ENCODE measurements around the gene LPIN1. TPM values are rescaled to one million over a fixed set of nuclear protein-coding genes. Genes with fewer than 3 reads are reported as not detected.

The LPIN1 gene
- total and polyA plus RNA-seq, 2 experiments from 2014 or later, result 34.5 to 35.3 TPM

DNA sequence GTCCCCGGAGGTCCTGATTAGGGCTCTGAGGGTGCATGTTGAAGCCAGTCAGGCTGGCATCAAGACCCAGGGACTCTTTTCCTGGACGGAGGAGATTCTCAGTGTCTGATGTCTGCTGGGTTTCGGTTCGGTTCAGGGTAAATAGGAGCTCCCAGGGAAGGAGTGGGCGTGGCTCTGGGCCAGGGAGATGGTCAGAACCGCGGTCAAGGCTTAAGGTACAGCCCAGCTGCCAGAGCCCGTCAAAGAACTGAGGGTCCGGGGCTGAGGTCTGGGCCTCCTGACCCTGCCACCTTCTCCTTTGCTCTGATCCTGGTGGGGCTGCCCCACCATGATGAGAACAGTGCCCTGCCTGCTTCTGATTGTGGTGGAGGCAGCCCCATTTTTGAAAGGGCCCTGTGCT lies 39.8 kb downstream of the LPIN1 start:
- WGBS (ENCODE audit: low lambda C conversion rate, missing lambda C conversion rate), result 93% methylated on average over 9 of the region's 9 CpGs
- Histone ChIP-seq H4K20me1 (ENCODE audit: insufficient read depth, poor library complexity, severe bottlenecking) (peaks cover 4% of the 10 kb centered on the region), H2AFZ (no peak overlapping the region), H3K79me2 (no peaks in the 10 kb centered on the region), H3K9me3 (ENCODE audit: low read depth) (no peaks in the 10 kb centered on the region), H3K27ac (no peak overlapping the region), H3K4me1 (ENCODE audit: insufficient read depth) (no peaks in the 10 kb centered on the region), H3K4me3 (no peak overlapping the region), H3K4me2 (no peak overlapping the region), H3K36me3 (replicated peaks; ENCODE audit: insufficient read depth, low read depth) (peaks cover 3% of the 10 kb centered on the region), H3K27me3 (no peaks in the 10 kb centered on the region), H3K9me2 (replicated peaks; ENCODE audit: insufficient read depth) (no peaks in the 10 kb centered on the region)
- DNase-seq (ENCODE audit: low spot score), result no peak
- TF ChIP-seq EZH2 (IDR thresholded peaks at IDR 0.05; ENCODE audit: borderline replicate concordance), result no peak
- no peak for TF ChIP-seq EZH2phosphoT487 (IDR thresholded peaks at IDR 0.05; ENCODE audit: low read depth, severe bottlenecking, unreplicated experiment)
- TF ChIP-seq, protein P1, sequence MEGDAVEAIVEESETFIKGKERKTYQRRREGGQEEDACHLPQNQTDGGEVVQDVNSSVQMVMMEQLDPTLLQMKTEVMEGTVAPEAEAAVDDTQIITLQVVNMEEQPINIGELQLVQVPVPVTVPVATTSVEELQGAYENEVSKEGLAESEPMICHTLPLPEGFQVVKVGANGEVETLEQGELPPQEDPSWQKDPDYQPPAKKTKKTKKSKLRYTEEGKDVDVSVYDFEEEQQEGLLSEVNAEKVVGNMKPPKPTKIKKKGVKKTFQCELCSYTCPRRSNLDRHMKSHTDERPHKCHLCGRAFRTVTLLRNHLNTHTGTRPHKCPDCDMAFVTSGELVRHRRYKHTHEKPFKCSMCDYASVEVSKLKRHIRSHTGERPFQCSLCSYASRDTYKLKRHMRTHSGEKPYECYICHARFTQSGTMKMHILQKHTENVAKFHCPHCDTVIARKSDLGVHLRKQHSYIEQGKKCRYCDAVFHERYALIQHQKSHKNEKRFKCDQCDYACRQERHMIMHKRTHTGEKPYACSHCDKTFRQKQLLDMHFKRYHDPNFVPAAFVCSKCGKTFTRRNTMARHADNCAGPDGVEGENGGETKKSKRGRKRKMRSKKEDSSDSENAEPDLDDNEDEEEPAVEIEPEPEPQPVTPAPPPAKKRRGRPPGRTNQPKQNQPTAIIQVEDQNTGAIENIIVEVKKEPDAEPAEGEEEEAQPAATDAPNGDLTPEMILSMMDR (IDR thresholded peaks at IDR 0.05; ENCODE audit: poor library complexity), result no peak

DNA sequence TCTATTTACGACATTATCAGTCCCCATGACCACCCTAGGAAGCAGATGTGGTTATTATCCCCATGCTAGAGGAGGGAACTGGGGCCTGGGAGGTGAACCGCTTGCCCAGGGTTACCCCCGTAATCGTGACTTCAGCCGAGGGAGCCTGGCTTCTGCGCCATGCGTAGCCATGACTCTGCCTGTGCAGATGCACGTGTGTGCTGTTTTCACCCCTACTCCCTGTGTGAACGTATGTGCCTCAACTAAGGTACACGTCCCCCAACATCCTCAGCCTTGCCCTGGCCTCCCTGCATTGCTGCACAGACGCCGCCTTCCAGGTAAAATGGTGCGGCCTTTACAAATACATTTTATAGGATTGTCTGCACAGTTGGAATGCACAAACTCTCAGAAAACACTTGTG lies 40.2 kb downstream of the LPIN1 start:
- no peaks in the 10 kb centered on the region for H3K9me3 ChIP-seq (ENCODE audit: low read depth)
- H3K79me2 ChIP-seq, result no peaks in the 10 kb centered on the region
- no peak overlapping the region for H3K4me2 ChIP-seq
- peaks cover under 1% of the 10 kb centered on the region for H3K36me3 ChIP-seq (replicated peaks; ENCODE audit: insufficient read depth, low read depth)
- H3K27ac ChIP-seq, result no peak overlapping the region
- no peaks in the 10 kb centered on the region for H3K9me2 ChIP-seq (replicated peaks; ENCODE audit: insufficient read depth)
- H4K20me1 ChIP-seq (ENCODE audit: insufficient read depth, poor library complexity, severe bottlenecking), result peaks cover 4% of the 10 kb centered on the region
- TF ChIP-seq EZH2phosphoT487 (IDR thresholded peaks at IDR 0.05; ENCODE audit: low read depth, severe bottlenecking, unreplicated experiment) (no peak), EZH2 (IDR thresholded peaks at IDR 0.05; ENCODE audit: borderline replicate concordance) (no peak)
- TF ChIP-seq, protein P1 (IDR thresholded peaks at IDR 0.05; ENCODE audit: poor library complexity), result no peak
- WGBS (ENCODE audit: low lambda C conversion rate, missing lambda C conversion rate), result 97% methylated on average over 13 of the region's 13 CpGs
- H2AFZ ChIP-seq, result no peak overlapping the region
- no peaks in the 10 kb centered on the region for H3K4me1 ChIP-seq (ENCODE audit: insufficient read depth)
- no peaks in the 10 kb centered on the region for H3K27me3 ChIP-seq
- DNase-seq (ENCODE audit: low spot score), result no peak
- H3K4me3 ChIP-seq, result no peak overlapping the region

DNA sequence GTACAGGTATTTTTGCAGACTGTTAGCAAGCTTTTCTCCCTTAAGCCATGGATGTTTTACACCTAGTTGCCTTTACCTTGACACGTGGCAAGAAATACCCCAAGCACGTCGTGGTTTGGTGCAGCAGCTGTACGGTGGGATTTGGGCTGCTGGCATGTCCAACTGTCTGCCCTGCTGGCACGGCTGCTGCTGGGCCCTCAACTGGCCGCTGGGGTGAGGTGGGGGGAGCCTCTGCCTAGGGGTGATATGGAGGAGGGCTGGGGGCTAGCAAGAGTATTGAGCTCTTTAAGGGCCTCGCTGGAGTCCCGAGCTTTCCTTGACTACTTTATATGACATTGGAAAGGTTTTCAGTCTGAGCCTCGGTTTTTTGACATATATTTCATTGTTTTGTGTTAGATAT lies 41.6 kb downstream of the LPIN1 start:
- 97% methylated on average over 9 of the region's 9 CpGs for WGBS (ENCODE audit: low lambda C conversion rate, missing lambda C conversion rate)
- H3K79me2 ChIP-seq, result no peaks in the 10 kb centered on the region
- DNase-seq (ENCODE audit: low spot score), result no peak
- H3K27me3 ChIP-seq, result no peaks in the 10 kb centered on the region
- H3K4me2 ChIP-seq, result no peak overlapping the region
- H3K4me1 ChIP-seq (ENCODE audit: insufficient read depth), result no peaks in the 10 kb centered on the region
- peaks cover 4% of the 10 kb centered on the region for H4K20me1 ChIP-seq (ENCODE audit: insufficient read depth, poor library complexity, severe bottlenecking)
- no peaks in the 10 kb centered on the region for H3K36me3 ChIP-seq (replicated peaks; ENCODE audit: insufficient read depth, low read depth)
- no peaks in the 10 kb centered on the region for H3K9me3 ChIP-seq (ENCODE audit: low read depth)
- H3K4me3 ChIP-seq, result no peak overlapping the region
- H3K9me2 ChIP-seq (replicated peaks; ENCODE audit: insufficient read depth), result no peaks in the 10 kb centered on the region
- no peak for TF ChIP-seq EZH2phosphoT487 (IDR thresholded peaks at IDR 0.05; ENCODE audit: low read depth, severe bottlenecking, unreplicated experiment)
- TF ChIP-seq EZH2 (IDR thresholded peaks at IDR 0.05; ENCODE audit: borderline replicate concordance), result no peak
- TF ChIP-seq, protein P1 (IDR thresholded peaks at IDR 0.05; ENCODE audit: poor library complexity), result no peak
- no peak overlapping the region for H3K27ac ChIP-seq
- H2AFZ ChIP-seq, result no peak overlapping the region
